ENCODE data around the gene UNC45A. TPM values are rescaled to one million over a fixed set of nuclear protein-coding genes. Genes with fewer than 3 reads are reported as not detected.

UNC45A gene
- total RNA-seq, 2 experiments from 2014 or later = 75.5 to 77.1 TPM

- POLR2A ChIA-PET = no interaction called here
- CTCF ChIA-PET = interaction anchor here (1.2 to 1.5 kb wide), 2 partner anchors 11 to 12 kb away, joined by 4 read pairs; no protein-coding TSS in a partner anchor
Measured at GRCh38 chr15:90967206-90967605, 32.1 kb downstream of the UNC45A start.

- ChIA-PET POLR2A (no interaction called here), CTCF (interaction anchor here (1.1 to 1.3 kb wide), 3 partner anchors 11 to 65 kb away, joined by 3 to 8 read pairs (median 4); no protein-coding TSS in a partner anchor)
Measured at GRCh38 chr15:90968434-90968833, 33.3 kb downstream of the UNC45A start.

- ChIA-PET POLR2A (no interaction called here), CTCF (interaction anchor here (0.6 to 2.5 kb wide), 2 partner anchors 14 to 655 kb away, joined by 3 to 7 read pairs; no protein-coding TSS in a partner anchor)
Measured at GRCh38 chr15:90970274-90970673, 35.2 kb downstream of the UNC45A start.

- ChIA-PET POLR2A (no interaction called here), CTCF (interaction anchor here (0.9 kb wide), 1 partner anchor 15 kb away, joined by 5 read pairs; no protein-coding TSS in a partner anchor)
Measured at GRCh38 chr15:90972133-90972532, 37.0 kb downstream of the UNC45A start.

- CTCF ChIA-PET = no interaction called here
Measured at GRCh38 chr15:90974216-90974615, 39.1 kb downstream of the UNC45A start.

GRCh38 chr15:90979582-90979981 is 44.5 kb downstream of the UNC45A start:
- POLR2A ChIA-PET = interaction anchor here (1.3 kb wide), 1 partner anchor 23 kb away, joined by 4 read pairs; no protein-coding TSS in a partner anchor
- CTCF ChIA-PET = interaction anchor here (1.6 to 2.3 kb wide), 2 partner anchors 13 to 23 kb away, joined by 4 to 9 read pairs; no protein-coding TSS in a partner anchor

More at GRCh38 chr15:90974216-90974615, 39.1 kb downstream of the UNC45A start:
- POLR2A ChIA-PET = no interaction called here

- CTCF ChIA-PET = interaction anchor here (0.8 kb wide), 2 partner anchors 25 to 266 kb away, joined by 3 read pairs; no protein-coding TSS in a partner anchor
- POLR2A ChIA-PET = no interaction called here
Measured at GRCh38 chr15:90981681-90982080, 46.6 kb downstream of the UNC45A start.

GRCh38 chr15:90982135-90982534 is 47.0 kb downstream of the UNC45A start:
- CTCF ChIA-PET = no interaction called here
- POLR2A ChIA-PET = no interaction called here

- POLR2A ChIA-PET = no interaction called here
Measured at GRCh38 chr15:90986790-90987507, 51.9 kb downstream of the UNC45A start.

GRCh38 chr15:90987561-90988141 is 52.6 kb downstream of the UNC45A start:
- CTCF ChIA-PET = interaction anchor here (0.8 to 1.3 kb wide), 2 partner anchors 15 to 31 kb away, joined by 4 to 5 read pairs; no protein-coding TSS in a partner anchor
- POLR2A ChIA-PET = interaction anchor here (0.6 kb wide), 1 partner anchor 32 kb away, joined by 3 read pairs; no protein-coding TSS in a partner anchor

More at GRCh38 chr15:90986790-90987507, 51.9 kb downstream of the UNC45A start:
- CTCF ChIA-PET = interaction anchor here (0.7 to 1.3 kb wide), 2 partner anchors 14 to 20 kb away, joined by 3 to 5 read pairs; no protein-coding TSS in a partner anchor

- CTCF ChIA-PET = interaction anchor here (0.8 kb wide), 1 partner anchor 32 kb away, joined by 4 read pairs; no protein-coding TSS in a partner anchor
- POLR2A ChIA-PET = interaction anchor here (0.6 kb wide), 1 partner anchor 33 kb away, joined by 3 read pairs; no protein-coding TSS in a partner anchor
Measured at GRCh38 chr15:90988296-90988695, 53.2 kb downstream of the UNC45A start.

- ChIA-PET CTCF (no interaction called here), POLR2A (no interaction called here)
Measured at GRCh38 chr15:90989040-90989768, 54.1 kb downstream of the UNC45A start.

GRCh38 chr15:90990446-90990845 is 55.4 kb downstream of the UNC45A start:
- ChIA-PET CTCF (interaction anchor here (0.8 kb wide), 1 partner anchor 847 kb away, joined by 3 read pairs; no protein-coding TSS in a partner anchor), POLR2A (no interaction called here)

GRCh38 chr15:90991587-90992285 is 56.7 kb downstream of the UNC45A start:
- ChIA-PET POLR2A (no interaction called here), CTCF (no interaction called here)

GRCh38 chr15:90994059-90994416 is 59.0 kb downstream of the UNC45A start:
- ChIA-PET CTCF (interaction anchor here (1.0 to 1.4 kb wide), 3 partner anchors 11 to 39 kb away, joined by 3 read pairs; partner anchors contain the start of gene VPS33B), POLR2A (no interaction called here)

GRCh38 chr15:90994417-90995311 is 59.6 kb downstream of the UNC45A start, which contains the start of gene PRC1:
Gene PRC1 (minus strand): TSS chr15:90994535. CDS start chr15:90994417, 118 bp downstream.
- ChIA-PET CTCF (interaction anchor here (0.6 to 1.3 kb wide), 2 partner anchors 28 to 109 kb away, joined by 3 read pairs; partner anchors contain the start of gene VPS33B), POLR2A (interaction anchor here (0.8 kb wide), 1 partner anchor 40 kb away, joined by 3 read pairs; the partner anchor contains the start of gene RCCD1)

- ChIA-PET POLR2A (no interaction called here), CTCF (no interaction called here)
Measured at GRCh38 chr15:90998737-90999136, 63.7 kb downstream of the UNC45A start.

- POLR2A ChIA-PET = no interaction called here
- CTCF ChIA-PET = no interaction called here
Measured at GRCh38 chr15:91001209-91001608, 66.1 kb downstream of the UNC45A start.
